Fibroblast of skin of right quadriceps (primary cell): ENCODE measurements around the gene WWTR1.

Experiments
- DNase-seq: peaks from one replicate; pipeline ENCODE4 v3.0.0-alpha.2; 2013

Gene WWTR1

DNA sequence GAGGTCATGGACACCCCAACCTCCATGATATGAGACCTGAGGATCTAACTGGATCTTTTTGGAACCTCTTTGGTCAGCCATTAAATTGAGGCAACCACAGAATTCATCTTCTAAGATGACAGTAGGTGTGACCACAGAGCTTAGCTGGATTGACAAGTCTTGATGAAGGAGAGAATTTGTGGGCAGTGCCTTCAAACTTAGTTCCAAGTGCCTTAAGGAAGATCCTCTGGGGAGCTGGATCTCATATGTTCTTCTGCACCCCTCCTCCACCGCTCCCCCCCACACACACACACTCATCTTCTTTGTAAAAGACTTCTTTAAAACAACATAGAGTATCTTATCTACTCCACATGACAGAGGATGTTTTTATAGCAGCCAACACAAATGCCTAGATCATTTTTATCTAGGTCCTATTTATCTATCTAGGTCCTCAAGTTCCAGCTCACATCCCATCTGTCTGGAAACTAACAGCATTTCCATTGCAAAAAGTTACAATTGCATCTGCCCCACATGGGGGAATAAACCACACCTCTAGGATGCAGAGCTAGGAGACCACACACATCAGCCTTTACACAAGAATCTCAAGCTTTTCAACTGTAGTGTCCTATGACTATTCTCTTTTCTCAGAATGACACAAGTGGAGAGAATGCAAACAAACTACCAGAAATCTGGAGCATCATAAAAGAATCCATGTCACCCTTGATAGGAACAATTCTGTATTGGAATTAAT lies 37.4 kb downstream of the WWTR1 start:
- peak; percentile 92 for DNase-seq

DNA sequence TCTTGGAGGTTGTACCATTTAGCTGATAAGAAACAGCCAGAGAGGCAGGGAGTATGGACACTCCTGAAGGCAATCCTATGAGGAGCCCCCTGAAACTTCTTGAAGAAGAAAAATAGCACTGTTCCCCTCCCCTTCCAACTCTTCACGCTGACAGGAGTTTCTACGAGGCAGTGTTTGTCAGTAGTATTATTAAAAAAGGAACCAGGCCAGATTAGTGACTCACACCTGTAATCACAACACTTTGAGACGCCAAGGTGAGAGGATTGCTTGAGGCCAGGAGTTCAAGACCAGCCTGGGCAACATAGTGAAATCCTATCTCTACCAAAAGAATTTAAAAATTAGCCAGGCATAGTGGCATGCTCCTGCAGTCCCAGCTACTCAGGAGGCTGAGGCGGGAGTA lies 38.7 kb downstream of the WWTR1 start:
- no peak for DNase-seq

DNA sequence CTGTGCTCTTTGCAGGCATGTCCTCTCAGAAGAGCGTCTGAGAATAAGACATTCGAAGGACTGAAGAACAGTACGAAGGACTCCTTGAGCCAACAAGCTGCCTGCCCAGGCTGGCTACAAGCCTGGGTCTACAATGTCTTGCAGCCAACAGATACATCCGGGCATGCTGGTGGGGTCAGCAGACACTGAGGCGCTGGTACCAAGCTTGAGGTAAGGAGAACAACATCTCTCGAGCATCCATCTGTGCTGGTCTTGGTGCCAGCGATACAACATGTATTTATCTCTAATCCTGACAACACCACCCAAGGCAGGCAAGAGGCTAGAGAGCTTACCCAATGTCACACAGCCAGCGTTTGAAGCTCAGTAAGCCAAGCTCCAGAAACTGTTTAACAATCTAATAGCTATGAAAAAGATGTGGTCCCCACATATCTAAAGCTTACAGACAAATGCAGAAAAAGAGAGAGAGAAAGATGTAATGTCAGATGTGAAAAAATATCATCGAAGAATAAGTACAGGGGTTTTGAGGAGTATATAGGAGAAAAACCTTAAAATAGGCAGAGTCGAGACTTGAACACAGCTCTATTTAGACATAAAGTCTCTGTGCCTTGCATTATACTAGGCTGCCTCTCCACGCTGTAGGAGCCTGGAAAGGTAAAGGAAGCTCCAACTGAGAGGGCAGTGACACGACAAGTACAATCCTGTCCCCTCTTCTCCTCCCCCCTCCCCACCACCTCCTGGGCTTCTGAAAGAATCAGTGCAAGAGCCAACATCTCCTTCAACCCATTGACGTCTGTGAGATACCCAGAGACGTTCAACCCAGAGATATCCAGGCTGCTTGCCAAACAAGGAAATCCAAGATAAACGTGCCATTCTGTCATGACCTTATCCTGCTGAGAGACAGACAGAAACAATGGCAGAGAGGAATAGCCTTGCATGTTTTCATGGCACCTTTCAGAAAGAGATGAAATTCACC lies 39.4 kb downstream of the WWTR1 start:
- no peak for DNase-seq

DNA sequence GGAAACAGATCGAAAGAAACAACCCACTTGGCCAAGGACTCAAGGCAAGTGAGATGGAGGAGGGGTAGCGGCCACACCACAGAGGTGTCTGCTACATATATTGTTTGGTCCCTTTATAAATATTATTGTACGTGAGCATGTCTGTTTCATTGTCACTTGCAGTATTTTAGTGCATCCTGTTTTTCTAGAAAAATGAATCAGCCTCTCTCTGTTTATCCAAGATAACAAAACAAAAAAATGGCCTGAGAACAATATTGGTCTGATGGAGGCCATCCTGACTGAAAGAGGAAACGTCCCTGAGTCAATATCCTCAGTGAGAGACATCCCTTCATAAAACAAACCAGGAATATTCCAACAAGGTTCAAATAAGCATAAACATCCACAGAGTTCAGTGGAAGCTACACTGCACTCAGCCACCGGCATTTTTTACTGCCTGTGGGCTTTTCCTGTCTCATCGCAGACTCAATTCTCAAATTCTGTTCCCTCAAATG lies 42.0 kb downstream of the WWTR1 start:
- DNase-seq: no peak

DNA sequence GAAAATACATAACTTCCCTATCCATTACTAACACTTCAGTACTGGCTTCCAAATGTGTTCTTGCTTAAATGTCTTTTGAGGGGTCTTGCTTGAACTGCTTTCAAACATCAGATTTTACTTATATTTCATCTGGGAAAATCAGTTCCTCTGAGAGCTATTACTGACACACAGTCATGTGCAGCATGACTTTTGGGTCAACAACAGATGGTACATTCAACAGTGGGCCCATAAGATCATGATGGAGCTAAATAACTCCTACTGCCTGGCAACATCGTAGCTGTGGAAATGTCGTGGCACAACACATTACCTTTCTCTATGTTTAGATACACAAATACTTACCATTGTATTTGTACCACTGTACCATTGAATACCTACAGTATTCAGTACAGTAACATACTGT lies 43.8 kb downstream of the WWTR1 start:
- no peak for DNase-seq

DNA sequence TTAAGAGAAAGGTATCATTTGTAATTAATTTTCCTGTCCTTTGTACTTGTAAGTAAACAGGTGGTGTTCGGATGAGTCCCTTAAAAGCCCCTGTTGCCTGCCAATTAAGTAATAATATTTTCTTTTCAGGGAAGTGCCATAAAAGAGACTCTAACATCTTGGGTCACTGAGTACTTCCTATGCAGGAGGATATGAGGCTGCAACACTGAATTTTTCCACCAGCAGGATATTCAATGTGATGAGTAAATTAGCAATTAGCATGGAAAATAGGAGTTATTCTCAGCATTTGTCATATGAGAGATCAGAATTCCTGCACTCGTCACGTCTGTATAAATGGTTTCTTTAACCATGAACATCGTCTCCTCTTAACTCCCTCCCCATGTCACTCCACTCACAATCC lies 45.4 kb downstream of the WWTR1 start:
- DNase-seq: no peak

DNA sequence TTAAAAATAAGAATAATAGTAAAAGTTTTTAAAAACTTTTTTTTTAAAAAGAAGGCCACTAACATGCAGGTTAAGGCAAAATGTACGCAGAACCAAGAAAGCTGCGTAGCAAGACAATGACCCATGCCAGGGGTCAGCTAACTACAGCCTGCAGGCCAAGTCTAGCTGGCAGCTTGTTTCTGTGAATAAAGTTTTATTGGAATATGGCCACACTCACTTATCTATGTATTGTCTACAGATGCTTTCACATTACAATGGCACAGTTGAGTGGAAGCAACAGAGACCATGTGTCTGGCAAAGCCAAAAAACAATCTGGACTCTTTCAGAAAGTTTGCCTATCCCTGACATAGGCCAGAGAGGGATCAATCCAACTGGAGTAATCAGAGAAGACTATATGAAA lies 46.7 kb downstream of the WWTR1 start:
- no peak for DNase-seq

DNA sequence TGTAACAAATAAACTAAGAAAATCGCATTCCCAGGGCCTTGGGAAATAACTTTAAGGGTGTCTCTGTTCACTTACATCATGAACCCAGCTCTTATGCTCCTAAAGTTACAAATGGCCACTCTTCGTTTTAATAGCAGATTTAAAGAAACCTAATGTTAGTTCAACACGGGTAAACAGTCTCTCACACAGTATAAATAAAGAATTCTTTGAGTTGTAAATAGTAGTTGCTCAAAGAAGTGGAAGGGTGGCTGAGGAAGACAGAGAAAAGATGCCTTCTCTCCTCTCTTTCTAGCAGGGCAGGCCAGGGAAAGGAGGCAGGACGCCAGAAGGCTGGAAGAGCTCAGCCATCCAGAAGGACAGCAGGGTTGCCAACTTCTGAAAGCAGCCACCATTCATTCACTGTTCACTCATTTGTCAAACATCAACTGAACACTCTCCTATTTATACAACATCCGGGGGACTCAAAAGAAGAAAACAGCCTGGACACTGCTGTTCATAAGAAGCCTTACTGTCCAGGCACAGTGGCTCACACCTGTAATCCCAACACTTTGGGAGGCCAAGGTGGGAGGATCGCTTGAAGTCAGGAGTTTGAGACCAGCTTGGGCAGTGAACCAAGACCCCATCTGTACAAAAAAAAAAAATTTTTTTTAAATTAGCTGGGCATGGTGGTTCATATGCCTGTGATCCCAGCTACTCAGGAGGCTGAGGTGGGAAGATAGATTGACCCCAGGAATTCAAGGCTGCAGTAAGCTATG lies 47.3 kb downstream of the WWTR1 start:
- no peak for DNase-seq

DNA sequence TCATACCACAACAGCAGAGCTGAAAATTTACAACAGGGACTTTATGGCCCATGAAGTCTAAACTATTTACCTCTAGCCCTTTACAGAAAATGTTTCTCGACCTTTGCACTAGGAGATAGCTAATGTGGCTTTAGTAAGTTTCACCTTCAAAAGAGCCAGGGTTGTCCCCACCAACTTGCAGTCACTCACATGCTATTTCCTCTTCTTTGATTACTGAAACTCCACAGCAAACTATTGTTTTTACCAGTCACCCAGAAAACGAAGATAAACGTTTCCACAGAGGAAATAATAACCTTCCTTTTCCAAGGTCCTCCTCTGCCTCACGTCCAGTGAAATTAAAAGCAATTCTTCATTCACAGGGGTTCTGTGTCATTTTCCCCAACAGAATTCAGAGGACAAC lies 48.2 kb downstream of the WWTR1 start:
- DNase-seq: no peak

DNA sequence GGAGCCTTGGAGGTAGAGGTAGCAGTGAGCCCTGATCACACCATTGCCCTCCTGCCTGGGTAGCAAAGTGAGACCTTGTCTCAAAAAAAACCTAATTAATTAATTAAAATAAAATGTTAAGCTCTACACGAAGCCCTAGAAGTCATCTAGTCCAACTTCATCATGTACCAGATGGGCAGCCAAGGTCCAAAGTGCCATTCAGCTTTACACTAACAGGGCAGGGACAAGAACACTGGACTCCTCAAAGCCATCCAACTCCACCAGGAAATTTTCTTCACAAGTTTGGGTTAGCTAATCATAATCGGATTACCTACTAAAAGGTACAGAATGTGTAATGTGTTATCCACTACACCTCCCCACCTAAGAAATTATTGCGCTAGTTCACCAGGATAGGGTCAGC lies 48.8 kb downstream of the WWTR1 start:
- no peak for DNase-seq

DNA sequence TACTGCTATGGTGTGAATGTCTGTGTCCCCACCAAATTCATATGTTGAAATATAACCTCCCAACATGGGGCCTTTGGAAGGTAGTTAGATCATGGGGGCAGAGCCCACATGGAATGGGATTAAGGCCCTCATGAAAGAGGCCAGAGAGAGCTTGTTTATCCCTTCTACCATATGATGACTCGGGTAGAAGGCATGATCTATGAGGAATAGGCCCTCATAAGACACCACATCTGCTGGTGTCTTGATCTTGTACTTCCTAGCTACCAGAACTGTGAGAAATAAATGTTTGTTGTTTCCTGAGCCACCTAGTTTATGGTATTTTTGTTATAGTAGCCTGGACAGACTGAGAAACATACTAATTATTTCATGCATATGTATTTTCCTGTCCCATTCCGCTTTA lies 51.9 kb downstream of the WWTR1 start:
- peak; percentile 84 for DNase-seq

DNA sequence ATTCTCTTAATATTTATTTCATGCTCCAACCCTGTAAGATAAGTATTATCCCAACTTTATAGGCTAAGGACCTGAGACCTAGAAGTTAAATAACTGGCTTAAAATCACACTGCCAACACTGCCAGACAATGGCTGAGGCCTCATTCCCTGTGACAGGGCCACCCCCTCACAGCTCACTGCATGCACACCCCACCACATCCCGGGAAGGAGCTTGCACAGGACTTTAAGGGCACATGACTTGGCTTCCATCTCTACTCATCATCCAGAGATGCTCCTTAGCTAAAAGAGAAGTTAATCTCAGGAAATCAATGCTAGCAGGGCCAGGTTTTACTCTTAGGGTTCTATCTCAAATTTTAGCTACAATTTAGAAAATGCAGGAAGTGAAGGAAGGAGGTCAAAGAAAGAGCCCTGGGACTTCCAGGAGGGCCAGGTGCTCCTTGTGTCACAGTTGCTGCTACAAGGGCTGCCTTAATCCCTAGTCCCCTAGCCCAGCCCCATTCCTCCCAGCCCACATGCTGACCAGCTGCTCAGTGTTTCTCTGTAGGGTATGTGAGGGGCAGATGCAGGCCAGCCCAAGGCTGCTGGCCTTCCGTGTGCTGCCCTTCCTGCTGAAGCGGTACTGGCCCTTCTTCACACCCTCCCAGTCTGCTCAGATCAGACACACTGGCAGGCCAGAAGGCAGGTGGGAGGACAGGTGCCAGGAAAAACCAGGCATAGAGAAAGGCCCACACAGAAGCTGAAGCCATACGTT lies 53.5 kb downstream of the WWTR1 start:
- DNase-seq: peak; percentile 47

DNA sequence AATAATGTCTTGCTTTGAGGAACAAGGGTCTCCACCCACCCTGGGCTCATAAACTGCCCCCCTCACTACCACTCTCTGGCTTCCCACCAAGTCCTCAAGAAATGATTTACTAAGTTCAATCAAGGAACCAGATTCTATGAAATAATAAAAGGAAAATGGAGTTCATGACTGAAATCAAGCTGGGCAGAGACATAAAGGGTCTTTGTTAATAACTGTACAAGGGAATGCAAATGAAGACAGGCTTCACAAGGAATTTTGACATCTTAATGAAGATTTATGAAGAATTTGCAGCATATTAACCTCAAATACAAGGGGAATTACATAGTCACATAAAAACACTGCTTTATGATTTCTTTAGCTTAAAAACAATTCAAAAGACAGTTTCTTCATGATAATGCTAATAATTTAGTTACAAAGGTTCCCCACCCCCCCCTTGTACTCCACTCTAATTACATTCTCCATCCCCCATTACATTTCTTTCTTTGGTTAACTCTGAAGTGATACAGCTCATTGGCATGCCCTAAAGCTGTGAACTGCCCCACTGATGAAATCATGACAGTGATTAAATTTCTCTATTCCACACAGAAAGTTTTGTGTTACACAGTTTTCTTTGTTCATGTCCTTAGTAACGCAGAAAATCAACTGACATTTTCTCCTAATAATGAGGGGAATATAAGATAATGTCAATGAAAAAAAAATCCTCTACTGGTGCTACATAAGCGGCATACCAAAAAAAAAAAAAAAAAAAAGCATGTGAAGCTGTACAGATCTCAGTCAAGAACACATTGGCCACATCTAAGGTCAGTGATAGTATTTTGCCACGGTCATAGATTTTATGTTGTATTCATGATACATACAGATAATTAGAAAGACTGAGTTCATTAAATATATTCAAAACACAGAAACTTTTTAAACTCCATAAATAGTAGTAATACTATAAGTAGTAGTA lies 54.4 kb downstream of the WWTR1 start:
- peak; percentile 87 for DNase-seq

DNA sequence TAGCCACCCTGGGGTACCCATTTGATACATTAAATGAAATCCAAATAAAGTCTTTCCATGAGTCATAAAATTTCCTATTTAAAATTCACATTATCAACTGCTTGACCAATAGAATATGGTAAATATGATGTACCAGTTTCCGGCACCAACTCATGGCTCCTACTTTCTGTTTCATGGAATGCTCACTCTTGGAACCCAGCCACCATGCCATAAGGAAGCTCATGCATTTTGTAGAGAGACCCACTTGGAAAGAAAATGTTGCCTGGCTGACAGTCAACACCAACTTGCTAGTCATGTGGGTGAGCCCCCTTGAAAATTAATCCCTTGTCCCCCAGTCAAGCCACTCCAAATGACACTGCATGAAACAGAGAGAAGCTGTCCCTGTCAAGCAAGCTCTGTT lies 57.2 kb downstream of the WWTR1 start:
- DNase-seq: no peak

DNA sequence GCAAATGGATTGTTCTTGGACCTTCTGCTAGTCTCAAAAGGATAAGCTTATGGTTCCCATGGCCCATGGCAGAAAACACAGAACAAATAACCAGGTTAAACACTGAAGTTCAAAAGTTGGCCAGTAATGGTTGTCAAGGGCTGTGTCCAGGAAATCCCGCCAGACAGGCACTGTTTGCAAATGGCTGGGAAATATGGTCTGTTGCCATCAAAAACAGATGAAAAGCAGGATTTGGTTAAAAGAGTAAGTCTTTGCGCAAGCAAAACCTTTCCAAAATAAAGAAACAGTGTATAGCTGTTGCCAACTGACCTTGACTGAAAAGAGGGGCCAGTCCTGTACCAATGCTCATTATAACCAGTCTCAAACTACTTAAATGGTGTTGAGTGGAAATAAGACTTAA lies 58.6 kb downstream of the WWTR1 start:
- peak; percentile 29 for DNase-seq

DNA sequence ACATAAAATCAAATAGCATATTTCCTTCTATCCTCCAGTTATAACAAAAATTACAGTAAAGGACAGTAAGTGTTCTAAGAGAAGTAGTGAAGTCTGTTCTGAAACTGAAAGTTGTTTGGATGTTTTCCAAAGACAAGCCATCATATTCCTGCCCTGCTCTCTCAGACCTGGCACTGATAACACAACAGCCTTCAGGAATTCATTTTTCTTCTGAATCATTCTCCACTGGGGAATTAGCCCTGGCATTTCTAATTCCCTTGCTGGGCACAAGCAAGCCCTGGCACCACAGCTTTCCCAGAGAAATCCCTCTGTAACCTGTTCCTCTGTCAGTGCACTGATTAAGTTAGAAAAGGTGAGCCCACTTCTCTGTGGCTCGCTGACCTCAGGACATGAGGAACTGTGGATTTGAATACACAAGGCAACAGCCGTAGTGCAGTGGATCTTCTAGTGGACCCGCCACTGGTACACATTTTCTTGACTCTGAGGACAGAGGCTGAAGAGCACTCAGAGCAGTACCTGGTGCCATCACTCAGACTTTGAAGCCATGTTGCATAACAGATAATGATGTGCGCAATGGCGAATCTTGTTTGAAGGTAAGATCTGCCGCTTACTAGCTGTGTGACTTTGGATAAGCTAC lies 61.6 kb downstream of the WWTR1 start:
- DNase-seq: no peak

DNA sequence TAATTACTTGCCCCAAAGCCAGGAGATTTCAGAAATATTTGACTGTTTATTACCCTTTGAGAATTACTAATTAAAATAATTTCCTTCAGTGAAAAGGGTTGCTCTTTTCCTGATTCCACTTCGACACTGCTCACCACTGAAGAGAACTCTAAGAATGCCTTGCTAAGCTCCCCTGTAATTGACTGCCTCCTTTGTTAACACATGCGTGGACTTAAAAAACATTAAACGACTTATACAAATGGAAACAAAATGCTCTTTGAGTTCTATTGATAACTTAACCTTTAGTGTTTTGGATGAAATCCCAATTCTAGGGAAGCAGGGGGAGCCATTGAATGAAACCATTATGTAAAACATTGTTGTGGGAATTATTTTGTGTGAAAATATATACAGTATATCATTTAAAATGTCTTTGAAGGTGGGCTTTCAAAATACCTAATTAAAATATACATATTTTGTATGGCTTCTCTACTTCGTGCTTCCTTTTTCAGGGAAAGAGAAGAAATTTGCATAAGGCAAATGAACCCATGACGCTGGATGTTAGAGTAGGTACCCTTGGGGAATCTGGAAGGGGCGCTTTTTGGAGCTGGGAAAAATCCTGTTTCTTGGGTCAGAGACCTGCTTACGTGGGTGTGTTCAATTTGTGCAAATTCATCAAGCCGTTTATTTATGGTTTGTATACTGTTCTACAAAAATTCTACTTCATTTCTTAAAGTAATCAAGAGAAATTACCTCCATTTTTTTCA lies 64.2 kb downstream of the WWTR1 start:
- no peak for DNase-seq

DNA sequence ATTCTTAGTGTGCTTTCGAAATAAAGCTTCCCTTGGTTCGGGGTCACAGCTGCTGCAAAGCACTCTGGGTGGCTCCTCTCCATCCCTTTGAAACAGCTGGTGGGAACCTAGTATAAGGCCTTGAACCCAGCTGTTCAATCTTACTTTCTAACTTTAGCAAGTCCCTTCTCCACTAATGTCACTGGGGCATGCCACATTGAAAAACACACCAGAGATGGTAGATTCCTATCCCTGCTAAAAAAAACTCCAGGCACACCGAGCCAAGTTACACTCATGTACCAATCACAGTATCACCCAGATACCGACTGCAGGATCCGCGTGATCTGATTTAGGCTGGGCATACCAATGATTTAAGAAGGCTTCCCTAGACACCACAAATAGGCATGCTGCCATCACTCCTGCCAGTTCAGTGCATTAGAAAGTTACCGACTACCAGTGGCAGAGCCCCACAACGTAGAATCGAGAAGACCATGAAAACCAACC lies 65.0 kb downstream of the WWTR1 start:
- no peak for DNase-seq

DNA sequence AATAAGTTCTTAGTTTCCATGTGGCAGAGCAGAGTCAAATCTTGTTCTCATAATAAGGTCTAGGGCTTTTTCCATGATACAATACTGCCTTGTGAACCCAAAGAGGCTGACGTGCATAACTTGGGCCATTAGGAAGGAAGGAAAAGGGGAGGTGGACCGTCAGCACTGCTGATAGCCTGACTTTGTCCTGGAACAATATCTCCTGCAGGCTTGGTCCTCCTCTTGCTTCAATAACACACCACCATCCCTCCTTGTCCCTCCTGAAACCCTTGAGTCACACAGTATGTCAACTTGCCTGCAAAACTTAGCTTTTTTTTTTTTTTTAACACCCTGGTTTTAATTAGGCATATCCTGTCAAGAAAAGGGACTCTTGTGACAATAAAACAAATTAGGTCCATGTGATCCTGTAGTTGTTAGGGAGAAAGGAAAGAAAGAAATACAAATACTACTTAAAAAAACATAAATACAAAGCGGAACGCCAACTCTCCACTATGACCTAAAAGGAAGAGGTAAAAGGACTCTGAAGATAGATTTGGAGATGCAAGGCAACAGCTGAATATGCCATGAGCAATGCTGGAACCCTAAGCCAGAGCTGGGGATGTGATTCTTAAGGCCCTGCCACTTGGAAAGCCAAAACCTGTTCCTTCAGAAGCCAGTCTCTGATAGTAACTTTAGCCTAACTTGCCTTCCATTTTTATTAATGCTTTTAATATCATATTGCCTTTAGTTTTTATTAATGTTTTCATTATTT lies 67.0 kb downstream of the WWTR1 start:
- DNase-seq: no peak
